CD4-positive, alpha-beta T cell (primary cell): Measurements from ENCODE around the gene GNPDA2. TPM values are rescaled to one million over a fixed set of nuclear protein-coding genes. Genes with fewer than 3 reads are reported as not detected.

ENCODE experiments used
- ATAC-seq: fragments of 200-7000 bp; cut with Tn5 transposase; one replicate; pipeline ENCODE4 v1.10.0; 2022; ENCODE audit warnings: mild to moderate bottlenecking; ENCODE audit not compliant: poor library complexity
- CTCF ChIA-PET: fragments of 350-600 bp; sonication (Branson Sonifier 250); formaldehyde crosslinking; loops from one replicate; lab custom pipeline; 2021; ENCODE audit warnings: antibody characterized with exemption, inconsistent platforms; lab: Charles Lee
- POLR2A ChIA-PET: fragments of 350-600 bp; sonication (Branson Sonifier 250); formaldehyde crosslinking; loops from one replicate; lab custom pipeline; 2021; ENCODE audit warnings: antibody characterized with exemption, inconsistent platforms; lab: Charles Lee
- DNase-seq, 14 experiments: peaks; one replicate each; pipeline ENCODE4 v3.0.0-alpha.2; 2013 to 2020; ENCODE audit warnings: mixed read lengths in 2 of 14
- H3K27ac ChIP-seq, 2 donors: one replicate each; pipeline versions ENCODE4 v1.5.1 to v1.7.0; 2013; ENCODE audit warnings: low read length in 2 of 2, low read depth in 1 of 2, mild to moderate bottlenecking in 1 of 2
- H3K27me3 ChIP-seq, 2 experiments: 1 replicate in 1 of 2; 2 replicates in 1 of 2; pipeline versions ENCODE4 v1.6.1 to v1.7.0; 2013; ENCODE audit warnings: low read length in 2 of 2, control low read depth in 1 of 2, mild to moderate bottlenecking in 1 of 2, moderate library complexity in 1 of 2; ENCODE audit not compliant: insufficient read depth in 2 of 2, control insufficient read depth in 1 of 2
- H3K36me3 ChIP-seq: one replicate; pipeline ENCODE4 v1.6.1; 2013; ENCODE audit warnings: low read length, control low read depth; ENCODE audit not compliant: insufficient read depth
- H3K4me1 ChIP-seq: one replicate; pipeline ENCODE4 v1.6.1; 2013; ENCODE audit warnings: low read length, control low read depth; ENCODE audit not compliant: insufficient read depth
- H3K4me3 ChIP-seq: one replicate; pipeline ENCODE4 v1.5.1; 2013; ENCODE audit warnings: mild to moderate bottlenecking, low read length, moderate library complexity
- H3K9me3 ChIP-seq, 2 experiments: 1 replicate in 1 of 2; 2 replicates in 1 of 2; pipeline versions ENCODE4 v1.6.1 to v1.7.0; 2013; ENCODE audit warnings: low read length in 2 of 2, mild to moderate bottlenecking in 2 of 2, control low read depth in 1 of 2, moderate library complexity in 1 of 2; ENCODE audit not compliant: control insufficient read depth in 1 of 2, insufficient read depth in 1 of 2
- H3K27ac Mint-ChIP-seq: one replicate; pipeline ENCODE4 v1.8.0; 2020; ENCODE audit warnings: mixed read lengths
- H3K27me3 Mint-ChIP-seq: one replicate; pipeline ENCODE4 v1.8.0; 2021; ENCODE audit warnings: mixed read lengths
- H3K36me3 Mint-ChIP-seq: one replicate; pipeline ENCODE4 v1.8.0; 2021; ENCODE audit warnings: low read depth, mixed read lengths
- H3K4me1 Mint-ChIP-seq: one replicate; pipeline ENCODE4 v1.8.0; 2021; ENCODE audit warnings: low read depth, mixed read lengths
- H3K4me3 Mint-ChIP-seq: one replicate; pipeline ENCODE4 v1.8.0; 2020; ENCODE audit warnings: mild to moderate bottlenecking, mixed read lengths
- H3K9me3 Mint-ChIP-seq: one replicate; pipeline ENCODE4 v1.8.0; 2020; ENCODE audit warnings: mixed read lengths
- CTCF ChIP-seq: fragments of 200-600 bp; IDR thresholded peaks from one replicate; pipeline ENCODE4 v1.8.0; 2022; ENCODE audit warnings: antibody characterized with exemption, mild to moderate bottlenecking
- intact Hi-C, 2 experiments: fragments of 100-400 bp; cut with DNase I in 1 of 2; cut with micrococcal nuclease in 1 of 2; formaldehyde crosslinking; loops; one replicate each; pipeline versions ENCODE4 v1.15.1 to v1.9.0; 2023 to 2025; cut with DNase I, micrococcal nuclease
- total RNA-seq, 174 experiments: library from RNA in 2 of 174; stranded (reverse) in 2 of 174; gene quantifications; one replicate each; pipeline ENCODE4 v1.2.3 and lab custom pipeline; 2021 to 2026

GNPDA2 gene
- total RNA-seq, 2 experiments from 2014 or later = 7.6 to 9.0 TPM

- no peaks in the 10 kb centered on the region for H3K9me3 ChIP-seq
- Mint-ChIP-seq H3K4me1 (no peaks in the 10 kb centered on the region), H3K27ac (no peak overlapping the region), H3K27me3 (peaks cover 11% of the 10 kb centered on the region), H3K4me3 (no peak overlapping the region), H3K9me3 (no peaks in the 10 kb centered on the region), H3K36me3 (no peaks in the 10 kb centered on the region)
- DNase-seq (no peak), ATAC-seq (no peak)
- no peak overlapping the region for H3K27ac ChIP-seq
- peaks cover 0 to 11% of the 10 kb centered on the region in 2 experiments for H3K27me3 ChIP-seq
- ChIA-PET POLR2A (interaction anchor here (0.7 kb wide), 1 partner anchor 22 kb away, joined by 3 read pairs; no protein-coding TSS in a partner anchor), CTCF (no interaction called here)
- H3K4me1 ChIP-seq = no peaks in the 10 kb centered on the region
- TF ChIP-seq CTCF = no peak
- intact Hi-C loops = no loop called here
- no peaks in the 10 kb centered on the region for H3K36me3 ChIP-seq
- no peak overlapping the region for H3K4me3 ChIP-seq
These were observed 74.4 kb downstream of the GNPDA2 start for GRCh38 chr4:44652002-44652401.

Other genes starting within 250 kb of the GNPDA2 start
- not detected for gene YIPF7, start 74.9 kb downstream of the GNPDA2 start, total RNA-seq
- gene GUF1, start 48.1 kb downstream of the GNPDA2 start, total RNA-seq = 10 to 100 TPM; 16.7 to 21.1 TPM